GM12872 (cell line): Measurements from ENCODE around the gene KIRREL3.
A peak's percentile ranks its signal among the peaks of the same experiment; 100 is the strongest.

Experiments used
- CTCF ChIP-seq: IDR thresholded peaks from 3 replicates; pipeline ENCODE4 v1.5.1; 2011; ENCODE audit warnings: low read depth, mild to moderate bottlenecking, low read length, moderate library complexity; ENCODE audit not compliant: insufficient read depth

The KIRREL3 gene

GRCh38 chr11:126719740-126720139 lies 280.8 kb downstream of the KIRREL3 start:
- no peak for TF ChIP-seq CTCF

GRCh38 chr11:126718276-126718675 lies 282.3 kb downstream of the KIRREL3 start:
- TF ChIP-seq CTCF = no peak

GRCh38 chr11:126716456-126717083 lies 284.0 kb downstream of the KIRREL3 start:
- peak; percentile 77 for TF ChIP-seq CTCF

GRCh38 chr11:126713806-126714205 lies 286.8 kb downstream of the KIRREL3 start:
- no peak for TF ChIP-seq CTCF

GRCh38 chr11:126711977-126712625 lies 288.5 kb downstream of the KIRREL3 start:
- no peak for TF ChIP-seq CTCF

GRCh38 chr11:126710804-126711399 lies 289.7 kb downstream of the KIRREL3 start:
- no peak for TF ChIP-seq CTCF

GRCh38 chr11:126707498-126707897 lies 293.1 kb downstream of the KIRREL3 start:
- TF ChIP-seq CTCF = no peak
